ENCODE measurements around the gene CHRNA5. TPM values are rescaled to one million over a fixed set of nuclear protein-coding genes. Genes with fewer than 3 reads are reported as not detected.

CHRNA5 gene
- total and polyA plus RNA-seq, 2 experiments from 2014 or later = 0.24 to 1.3 TPM

GRCh38 chr15:78616506-78616905 lies 51.2 kb downstream of the CHRNA5 start:
- Histone ChIP-seq H3F3A (ENCODE audit: insufficient read depth) (peaks cover 6% of the 10 kb centered on the region), H3K27me3 (replicated peaks; ENCODE audit: insufficient read depth) (peaks cover 24% of the 10 kb centered on the region), H3K9me2 (ENCODE audit: insufficient read depth) (no peaks in the 10 kb centered on the region), H3K36me3 (ENCODE audit: low read depth) (no peaks in the 10 kb centered on the region), H3K4me1 (ENCODE audit: insufficient read depth) (peaks cover 6% of the 10 kb centered on the region; the same call in 1 of the 2 replicates), H3K4me3 (no peak overlapping the region), H3K4me2 (ENCODE audit: unreplicated experiment) (no peak overlapping the region), H3K27ac (no peak overlapping the region), H4K20me1 (ENCODE audit: insufficient read depth) (no peaks in the 10 kb centered on the region), H3K79me2 (ENCODE audit: insufficient read depth) (no peaks in the 10 kb centered on the region), H3K9ac (no peak overlapping the region), H3K9me3 (ENCODE audit: low read depth) (no peaks in the 10 kb centered on the region), H2AFZ (no peak overlapping the region)
- DNase-seq = no peak
- WGBS, 2 experiments (ENCODE audit: low coverage in 1 of 2, low lambda C conversion rate in 2 of 2, missing lambda C conversion rate in 2 of 2) = 81 to 88% methylated on average over 2 of the region's 2 CpGs
- TF ChIP-seq EZH2phosphoT487 (IDR thresholded peaks at IDR 0.05; ENCODE audit: insufficient read depth, low read depth) (no peak), EZH2 (IDR thresholded peaks at IDR 0.05; ENCODE audit: insufficient read depth, poor library complexity, severe bottlenecking) (no peak)
- in situ Hi-C loops (cut with MboI) = no loop called here

- in situ Hi-C loops (cut with MboI) = no loop called here
- 55% methylated on average over 7 of the region's 7 CpGs for WGBS, 2 experiments (ENCODE audit: low coverage in 1 of 2, low lambda C conversion rate in 2 of 2, missing lambda C conversion rate in 2 of 2)
- no peak overlapping the region for H3K27ac ChIP-seq
Measured at GRCh38 chr15:78617076-78617475, 51.8 kb downstream of the CHRNA5 start.

GRCh38 chr15:78617516-78617915 lies 52.2 kb downstream of the CHRNA5 start:
- H3K9me2 ChIP-seq (ENCODE audit: insufficient read depth) = no peaks in the 10 kb centered on the region
- TF ChIP-seq EZH2 (IDR thresholded peaks at IDR 0.05; ENCODE audit: insufficient read depth, poor library complexity, severe bottlenecking) (no peak), EZH2phosphoT487 (IDR thresholded peaks at IDR 0.05; ENCODE audit: insufficient read depth, low read depth) (no peak)
- H2AFZ ChIP-seq = no peak overlapping the region
- peaks cover 6% of the 10 kb centered on the region; the same call in 1 of the 2 replicates for H3K4me1 ChIP-seq (ENCODE audit: insufficient read depth)
- H3K27ac ChIP-seq = no peak overlapping the region
- in situ Hi-C loops (cut with MboI) = no loop called here
- WGBS, 2 experiments (ENCODE audit: low coverage in 1 of 2, low lambda C conversion rate in 2 of 2, missing lambda C conversion rate in 2 of 2) = 74 to 75% methylated on average over 5 of the region's 5 CpGs
- no peak overlapping the region for H3K4me2 ChIP-seq (ENCODE audit: unreplicated experiment)
- DNase-seq = no peak
- no peak overlapping the region for H3K9ac ChIP-seq
- H3K4me3 ChIP-seq = no peak overlapping the region
- no peaks in the 10 kb centered on the region for H4K20me1 ChIP-seq (ENCODE audit: insufficient read depth)
- no peaks in the 10 kb centered on the region for H3K9me3 ChIP-seq (ENCODE audit: low read depth)
- peaks cover 6% of the 10 kb centered on the region for H3F3A ChIP-seq (ENCODE audit: insufficient read depth)
- no peaks in the 10 kb centered on the region for H3K36me3 ChIP-seq (ENCODE audit: low read depth)
- H3K27me3 ChIP-seq (replicated peaks; ENCODE audit: insufficient read depth) = peaks cover 34% of the 10 kb centered on the region
- H3K79me2 ChIP-seq (ENCODE audit: insufficient read depth) = no peaks in the 10 kb centered on the region

More at GRCh38 chr15:78617076-78617475, 51.8 kb downstream of the CHRNA5 start:
- no peak overlapping the region for H3K4me2 ChIP-seq (ENCODE audit: unreplicated experiment)
- peaks cover 30% of the 10 kb centered on the region for H3K27me3 ChIP-seq (replicated peaks; ENCODE audit: insufficient read depth)
- H3K9me3 ChIP-seq (ENCODE audit: low read depth) = no peaks in the 10 kb centered on the region
- H3K9ac ChIP-seq = no peak overlapping the region
- peaks cover 6% of the 10 kb centered on the region for H3F3A ChIP-seq (ENCODE audit: insufficient read depth)
- no peak overlapping the region for H3K4me3 ChIP-seq
- peaks cover 6% of the 10 kb centered on the region; the same call in 1 of the 2 replicates for H3K4me1 ChIP-seq (ENCODE audit: insufficient read depth)
- DNase-seq = no peak
- H3K36me3 ChIP-seq (ENCODE audit: low read depth) = no peaks in the 10 kb centered on the region
- H4K20me1 ChIP-seq (ENCODE audit: insufficient read depth) = no peaks in the 10 kb centered on the region
- H3K79me2 ChIP-seq (ENCODE audit: insufficient read depth) = no peaks in the 10 kb centered on the region
- no peaks in the 10 kb centered on the region for H3K9me2 ChIP-seq (ENCODE audit: insufficient read depth)
- TF ChIP-seq EZH2 (IDR thresholded peaks at IDR 0.05; ENCODE audit: insufficient read depth, poor library complexity, severe bottlenecking) (no peak), EZH2phosphoT487 (IDR thresholded peaks at IDR 0.05; ENCODE audit: insufficient read depth, low read depth) (no peak)
- H2AFZ ChIP-seq = no peak overlapping the region

DNA sequence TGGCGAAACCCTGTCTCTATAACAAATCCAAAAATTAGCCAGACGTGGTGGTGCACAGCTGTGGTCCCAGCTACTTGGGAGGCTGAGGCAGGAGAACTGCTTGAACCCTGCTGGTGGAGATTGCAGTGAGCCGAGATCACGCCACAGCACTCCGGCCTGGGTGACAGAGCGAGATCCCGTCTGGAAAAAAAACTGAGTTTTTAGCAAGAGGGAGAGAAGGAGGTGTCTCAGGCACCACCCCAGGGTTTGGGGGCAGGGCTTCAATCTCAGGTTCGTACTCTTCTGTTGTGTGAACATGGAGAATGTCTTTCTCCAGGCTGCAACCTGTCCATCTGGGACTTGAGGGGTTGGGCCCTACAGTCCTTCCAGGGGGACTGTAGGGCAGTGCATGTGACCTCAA lies 52.7 kb downstream of the CHRNA5 start:
- in situ Hi-C loops (cut with MboI) = no loop called here
- 73 to 76% methylated on average over 8 of the region's 8 CpGs for WGBS, 2 experiments (ENCODE audit: low coverage in 1 of 2, low lambda C conversion rate in 2 of 2, missing lambda C conversion rate in 2 of 2)

More for the DNA sequence above, 52.7 kb downstream of the CHRNA5 start:
- no peaks in the 10 kb centered on the region for H3K36me3 ChIP-seq (ENCODE audit: low read depth)
- no peaks in the 10 kb centered on the region for H4K20me1 ChIP-seq (ENCODE audit: insufficient read depth)
- TF ChIP-seq EZH2 (IDR thresholded peaks at IDR 0.05; ENCODE audit: insufficient read depth, poor library complexity, severe bottlenecking) = no peak
- no peak for TF ChIP-seq EZH2phosphoT487 (IDR thresholded peaks at IDR 0.05; ENCODE audit: insufficient read depth, low read depth)
- peaks cover 6% of the 10 kb centered on the region; the same call in 1 of the 2 replicates for H3K4me1 ChIP-seq (ENCODE audit: insufficient read depth)
- peaks cover 40% of the 10 kb centered on the region for H3K27me3 ChIP-seq (replicated peaks; ENCODE audit: insufficient read depth)
- no peak overlapping the region for H3K4me2 ChIP-seq (ENCODE audit: unreplicated experiment)
- H3F3A ChIP-seq (ENCODE audit: insufficient read depth) = peaks cover 6% of the 10 kb centered on the region
- H3K27ac ChIP-seq = no peak overlapping the region
- H3K4me3 ChIP-seq = no peak overlapping the region
- H2AFZ ChIP-seq = no peak overlapping the region
- H3K9me3 ChIP-seq (ENCODE audit: low read depth) = no peaks in the 10 kb centered on the region
- no peak for DNase-seq
- no peaks in the 10 kb centered on the region for H3K9me2 ChIP-seq (ENCODE audit: insufficient read depth)
- no peak overlapping the region for H3K9ac ChIP-seq
- no peaks in the 10 kb centered on the region for H3K79me2 ChIP-seq (ENCODE audit: insufficient read depth)
